GM18858 (cell line): ENCODE results near the gene GMCL1.

Experiments used
- ATAC-seq: cut with Tn5 transposase; IDR thresholded peaks from one replicate; pipeline ENCODE4 v1.9.1; 2021; ENCODE audit not compliant: unreplicated experiment

Gene GMCL1

DNA sequence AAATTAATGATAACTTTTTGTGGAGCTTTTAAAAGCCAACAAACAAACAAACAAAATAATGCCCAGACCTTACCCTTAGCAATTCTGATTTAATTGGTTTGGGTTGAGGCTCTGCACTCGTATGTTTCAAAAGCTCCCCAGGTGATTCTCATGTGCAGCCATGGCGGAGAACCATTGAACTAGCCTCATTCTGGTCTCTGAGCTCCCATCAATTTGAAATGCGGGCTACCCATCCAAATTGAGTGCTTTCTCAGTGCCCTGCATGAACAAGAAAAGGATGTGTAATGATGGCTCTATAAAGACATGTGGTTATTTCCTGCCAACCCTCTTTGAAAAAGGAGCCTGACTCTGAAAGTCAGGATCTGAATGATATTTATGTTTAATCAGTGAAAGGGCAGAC is 93.7 kb downstream of the GMCL1 start:
- ATAC-seq, result no peak

DNA sequence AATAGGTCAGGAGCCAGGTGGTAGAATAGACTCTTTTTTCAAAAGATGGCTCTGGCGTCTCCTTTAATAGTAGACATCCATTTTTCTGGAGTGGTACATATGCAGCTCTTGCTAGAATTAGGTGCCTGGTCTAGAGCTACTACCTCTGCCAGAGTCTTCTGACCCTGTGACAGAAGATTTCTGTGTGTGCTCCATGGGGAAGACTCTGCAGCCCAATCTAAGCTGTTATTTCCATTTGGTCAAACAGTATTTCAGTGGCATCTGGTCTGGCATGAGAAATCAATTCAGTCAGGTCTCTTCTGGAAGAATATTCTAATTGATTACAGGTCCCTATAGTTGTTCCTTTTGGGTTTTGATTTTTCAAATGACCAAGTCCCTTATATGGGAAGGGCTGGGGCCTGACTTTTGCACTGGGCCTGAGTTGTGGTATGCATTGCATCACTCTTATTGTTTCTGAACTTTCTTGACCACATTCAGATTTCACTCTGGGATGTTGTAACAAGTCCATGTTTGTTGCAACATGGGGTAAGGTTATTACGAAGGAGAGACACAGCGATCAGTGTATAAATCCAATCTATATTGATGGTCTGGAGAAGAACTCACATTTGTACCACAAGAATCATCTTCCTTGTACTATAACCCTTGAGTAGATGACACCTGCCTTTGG is 97.5 kb downstream of the GMCL1 start:
- no peak for ATAC-seq
